A549 (cell line): Measurements from ENCODE around the gene TAPBPL.
"Not testable (repeated sequence)": the region's sequence is repeated elsewhere in the genome, so short reads cannot be mapped to it uniquely, and the experiment has no call there.

Experiments used
- CBX8 ChIP-seq: fragments of 200-600 bp; sonication (generic); IDR thresholded peaks from 2 replicates; pipeline ENCODE4 v1.6.1; 2016
- CTCF ChIP-seq: fragments of >200 bp; sonication (Bioruptor Twin); formaldehyde crosslinking; IDR thresholded peaks from 3 replicates; pipeline ENCODE4 v1.5.1; 2016
- ELK1 ChIP-seq: fragments of 150-350 bp; IDR thresholded peaks from 2 replicates; pipeline ENCODE4 v1.6.1; 2014; ENCODE audit warnings: low read depth, mild to moderate bottlenecking, low read length

DNA sequence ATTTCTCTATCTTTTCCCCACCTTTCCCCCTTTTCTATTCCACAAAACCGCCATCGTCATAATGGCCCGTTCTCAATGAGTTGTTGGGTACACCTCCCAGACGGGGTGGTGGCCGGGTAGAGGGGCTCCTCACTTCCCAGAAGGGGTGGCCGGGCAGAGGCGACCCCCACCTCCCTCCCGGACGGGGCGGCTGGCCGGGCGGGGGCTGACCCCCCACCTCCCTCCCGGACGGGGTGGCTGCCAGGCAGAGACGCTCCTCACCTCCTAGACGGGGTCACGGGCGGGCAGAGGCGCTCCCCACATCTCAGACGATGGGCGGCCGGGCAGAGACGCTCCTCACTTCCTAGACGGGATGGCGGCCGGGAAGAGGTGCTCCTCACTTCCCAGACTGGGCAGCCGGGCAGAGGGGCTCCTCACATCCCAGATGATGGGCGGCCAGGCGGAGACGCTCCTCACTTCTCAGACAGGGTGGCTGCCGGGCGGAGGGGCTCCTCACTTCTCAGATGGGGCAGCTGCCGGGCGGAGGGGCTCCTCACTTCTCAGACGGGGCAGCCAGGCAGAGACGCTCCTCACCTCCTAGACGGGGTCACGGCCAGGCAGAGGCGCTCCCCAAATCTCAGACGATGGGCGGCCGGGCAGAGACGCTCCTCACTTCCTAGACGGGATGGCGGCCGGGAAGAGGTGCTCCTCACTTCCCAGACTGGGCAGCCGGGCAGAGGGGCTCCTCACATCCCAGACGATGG, 23.6 kb downstream of the TAPBPL start:
- TF ChIP-seq ELK1, CBX8, CTCF: not testable (repeated sequence)
